ENCODE results near the gene MMP13.

DNA sequence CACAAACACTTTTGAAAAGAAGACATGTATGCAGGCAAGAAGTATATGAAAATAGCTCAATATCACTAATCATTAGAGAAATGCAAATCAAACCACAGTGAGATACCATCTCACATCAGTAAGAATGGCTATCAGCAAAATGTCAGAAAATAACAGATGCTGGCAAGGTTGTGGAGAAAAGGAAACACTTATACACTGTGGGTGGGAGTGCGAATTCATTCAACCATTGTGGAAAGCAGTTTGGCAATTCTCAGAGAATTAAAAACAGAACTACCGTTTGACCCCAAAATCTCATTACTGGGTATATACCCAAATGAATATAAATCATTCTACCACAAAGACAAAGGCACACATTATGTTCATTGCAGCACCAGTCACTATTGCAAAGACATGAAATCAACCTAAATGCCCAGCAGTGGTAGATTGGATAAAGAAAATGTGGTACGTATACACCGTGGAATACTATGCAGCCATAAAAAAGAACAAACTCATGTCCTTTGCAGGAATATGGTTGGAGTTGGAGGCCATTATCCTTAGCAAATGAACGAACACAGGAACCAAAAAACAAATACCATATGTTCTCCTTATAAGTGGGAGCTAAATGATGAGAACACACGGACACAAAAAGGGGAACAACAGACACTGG, 18.5 kb downstream of the MMP13 start:
- TF ChIP-seq, protein P1, sequence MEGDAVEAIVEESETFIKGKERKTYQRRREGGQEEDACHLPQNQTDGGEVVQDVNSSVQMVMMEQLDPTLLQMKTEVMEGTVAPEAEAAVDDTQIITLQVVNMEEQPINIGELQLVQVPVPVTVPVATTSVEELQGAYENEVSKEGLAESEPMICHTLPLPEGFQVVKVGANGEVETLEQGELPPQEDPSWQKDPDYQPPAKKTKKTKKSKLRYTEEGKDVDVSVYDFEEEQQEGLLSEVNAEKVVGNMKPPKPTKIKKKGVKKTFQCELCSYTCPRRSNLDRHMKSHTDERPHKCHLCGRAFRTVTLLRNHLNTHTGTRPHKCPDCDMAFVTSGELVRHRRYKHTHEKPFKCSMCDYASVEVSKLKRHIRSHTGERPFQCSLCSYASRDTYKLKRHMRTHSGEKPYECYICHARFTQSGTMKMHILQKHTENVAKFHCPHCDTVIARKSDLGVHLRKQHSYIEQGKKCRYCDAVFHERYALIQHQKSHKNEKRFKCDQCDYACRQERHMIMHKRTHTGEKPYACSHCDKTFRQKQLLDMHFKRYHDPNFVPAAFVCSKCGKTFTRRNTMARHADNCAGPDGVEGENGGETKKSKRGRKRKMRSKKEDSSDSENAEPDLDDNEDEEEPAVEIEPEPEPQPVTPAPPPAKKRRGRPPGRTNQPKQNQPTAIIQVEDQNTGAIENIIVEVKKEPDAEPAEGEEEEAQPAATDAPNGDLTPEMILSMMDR (IDR thresholded peaks at IDR 0.05): no peak
- TF ChIP-seq POLR2A (IDR thresholded peaks at IDR 0.05): no peak
- no peak for TF ChIP-seq POLR2AphosphoS5 (IDR thresholded peaks at IDR 0.05)
